Coronary artery (tissue), 2 donors: ENCODE results near the gene MORC3.
"Not testable (repeated sequence)": the region's sequence is repeated elsewhere in the genome, so short reads cannot be mapped to it uniquely, and the experiment has no call there.

Source experiments
- DNase-seq: peaks from one replicate; pipeline ENCODE4 v3.0.0-alpha.2; 2017; ENCODE audit warnings: low spot score
- H3K27ac ChIP-seq, 2 donors: fragments of 200-600 bp; sonication (generic); one replicate each; pipeline ENCODE4 v1.5.1; 2016 to 2019
- H3K4me3 ChIP-seq: fragments of 200-600 bp; sonication (generic); 2 replicates; pipeline ENCODE4 v1.5.1; 2016; ENCODE audit warnings: mild to moderate bottlenecking, moderate library complexity
- CTCF ChIP-seq: fragments of 200-600 bp; sonication (generic); IDR thresholded peaks from one replicate; pipeline ENCODE4 v1.5.1; 2019; ENCODE audit warnings: antibody characterized with exemption

Gene MORC3

GRCh38 chr21:36297406-36297937 lies 22.5 kb upstream of the MORC3 start:
- H3K4me3 ChIP-seq: peak overlapping the region; percentile 44
- H3K27ac ChIP-seq: peak overlapping the region in 1 of 2 donors; percentile 65
- TF ChIP-seq CTCF: no peak
- DNase-seq: no peak

- H3K4me3 ChIP-seq: peak overlapping the region; percentile 44
- TF ChIP-seq CTCF: no peak
- no peak for DNase-seq
- peak overlapping the region in 1 of 2 donors; percentile 65 for H3K27ac ChIP-seq
Observed at GRCh38 chr21:36297938-36298572, 21.9 kb upstream of the MORC3 start.

DNA sequence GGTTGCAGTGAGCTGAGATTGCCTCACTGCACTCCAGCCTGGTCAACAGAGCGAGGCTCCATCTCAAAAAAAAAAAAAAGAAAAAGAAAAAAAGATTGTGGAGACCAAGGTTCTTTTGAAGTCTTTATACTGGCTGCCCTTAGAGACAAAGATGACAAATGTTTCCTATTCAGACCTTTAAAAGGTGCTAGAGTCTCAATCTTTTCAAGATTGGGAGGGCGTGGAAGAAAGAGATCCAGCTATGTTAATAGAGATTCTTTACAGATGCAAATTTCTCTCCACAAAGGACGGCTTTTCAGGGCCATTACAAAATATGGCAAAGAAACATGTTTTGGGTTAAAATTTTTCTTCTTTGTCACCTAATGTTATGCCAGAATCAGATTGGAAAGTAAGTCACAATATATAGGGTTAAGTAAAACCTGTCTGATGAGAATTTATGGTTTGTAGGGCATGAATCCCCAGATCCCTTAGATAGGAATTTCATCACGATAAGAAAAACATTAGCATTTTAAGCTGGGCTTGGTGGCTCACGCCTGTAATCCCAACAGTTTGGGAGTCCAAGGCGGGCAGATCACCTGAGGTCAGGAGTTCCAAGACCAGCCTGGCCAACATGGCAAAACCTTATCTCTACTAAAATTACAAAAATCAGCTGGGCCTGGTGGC lies 13.0 kb upstream of the MORC3 start:
- H3K4me3 ChIP-seq: no peak overlapping the region
- no peak overlapping the region for H3K27ac ChIP-seq
- no peak for DNase-seq
- TF ChIP-seq CTCF: no peak

- Histone ChIP-seq H3K27ac (no peak overlapping the region), H3K4me3 (no peak overlapping the region)
- no peak for DNase-seq
- TF ChIP-seq CTCF: no peak
Observed at GRCh38 chr21:36310016-36310415, 10.0 kb upstream of the MORC3 start.

DNA sequence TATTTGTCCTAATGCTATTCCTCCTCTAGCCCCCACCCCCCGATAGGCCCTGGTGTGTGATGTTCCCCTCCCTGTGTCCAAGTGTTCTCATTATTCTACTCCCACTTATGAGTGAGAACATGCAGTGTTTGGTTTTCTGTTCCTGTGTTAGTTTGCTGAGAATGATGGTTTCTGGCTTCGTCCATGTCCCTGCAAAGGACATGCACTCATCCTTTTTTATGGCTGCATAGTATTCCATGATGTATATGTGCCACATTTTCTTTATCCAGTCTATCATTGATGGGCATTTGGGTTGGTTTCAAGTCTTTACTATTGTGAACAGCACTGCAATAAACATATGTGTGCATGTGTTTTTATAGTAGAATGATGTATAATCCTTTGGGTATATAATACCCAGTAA lies 6.6 kb upstream of the MORC3 start:
- H3K4me3 ChIP-seq: not testable (repeated sequence)

DNA sequence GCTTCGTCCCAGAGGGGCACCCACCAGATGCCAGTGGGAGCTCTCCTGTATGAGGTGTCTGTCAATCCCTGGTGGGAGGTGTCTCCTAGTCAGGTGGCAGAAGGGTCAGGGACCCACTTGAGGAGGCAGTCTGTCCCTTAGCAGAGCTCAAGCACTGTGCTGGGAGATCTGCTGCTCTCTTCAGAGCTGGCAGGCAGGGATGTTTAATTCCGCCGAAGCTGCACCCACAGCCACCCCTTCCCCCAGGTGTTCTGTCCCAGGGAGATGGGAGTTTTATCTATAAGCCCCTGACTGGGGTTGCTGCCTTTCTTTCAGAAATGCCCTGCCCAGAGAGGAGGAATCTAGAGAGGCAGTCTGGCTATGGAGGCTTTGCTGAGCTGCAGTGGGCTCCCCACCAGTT lies 4.0 kb upstream of the MORC3 start:
- DNase-seq, H3K4me3 ChIP-seq, H3K27ac ChIP-seq: not testable (repeated sequence)

More for the DNA sequence above, 6.6 kb upstream of the MORC3 start:
- H3K27ac ChIP-seq, DNase-seq: not testable (repeated sequence)

DNA sequence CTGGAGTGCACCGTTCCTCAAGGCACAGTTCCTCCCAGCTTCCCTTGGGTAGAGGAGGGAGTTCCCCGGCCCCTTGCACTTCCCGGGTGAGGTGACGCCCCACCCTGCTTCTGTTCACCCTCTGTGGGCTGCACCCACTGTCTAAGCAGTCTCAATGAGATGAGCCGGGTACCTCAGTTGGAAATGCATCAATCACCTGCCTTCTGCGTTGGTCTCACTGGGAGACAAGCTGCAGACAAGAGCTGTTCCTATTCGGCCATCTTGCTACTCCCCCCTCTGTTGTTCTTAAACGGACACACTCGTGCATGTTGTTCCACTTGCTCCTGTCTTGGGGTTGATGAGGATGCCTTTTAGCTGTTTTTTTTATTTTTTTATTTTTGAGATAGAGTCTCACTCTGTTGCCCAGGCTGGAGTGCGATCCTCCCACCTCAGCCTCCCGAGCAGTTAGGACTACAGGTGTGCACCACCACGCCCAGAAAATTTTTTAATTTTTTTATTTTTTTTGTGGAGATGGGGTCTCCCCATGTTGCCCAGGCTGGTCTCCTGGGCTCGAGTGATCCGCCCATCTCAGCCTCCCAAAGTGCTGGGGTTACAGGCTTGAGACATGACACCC lies 3.0 kb upstream of the MORC3 start:
- H3K27ac ChIP-seq: no peak overlapping the region
- DNase-seq: no peak
- no peak overlapping the region for H3K4me3 ChIP-seq
- no peak for TF ChIP-seq CTCF

- Histone ChIP-seq H3K4me3 (peak overlapping the region; percentile 95), H3K27ac (peak overlapping the region; percentile 98 to 99)
- not testable (repeated sequence) for DNase-seq
Observed at GRCh38 chr21:36319406-36319766, 611 bp upstream of the MORC3 start.
